PC-9 (cell line): ENCODE measurements around the gene TPRG1L.

ENCODE experiments used
- CTCF ChIP-seq: fragments of 200-600 bp; sonication (generic); conservative IDR thresholded peaks from 2 replicates; pipeline ENCODE4 v1.6.1; 2017; ENCODE audit warnings: mixed run types, antibody characterized with exemption, mild to moderate bottlenecking, moderate library complexity
- EZH2 ChIP-seq: fragments of 200-600 bp; sonication (generic); IDR thresholded peaks from 2 replicates; pipeline ENCODE4 v1.8.0; 2017; ENCODE audit warnings: antibody characterized with exemption, low read depth

GRCh38 chr1:3599816-3600215, 25.0 kb upstream of the TPRG1L start:
- TF ChIP-seq CTCF (no peak), EZH2 (no peak)
